ENCODE data around the gene ACOX2.

The ACOX2 gene

GRCh38 chr3:58508437-58508836 is 28.6 kb downstream of the ACOX2 start:
- Histone ChIP-seq H2BK15ac (ENCODE audit: low read length) (no peak overlapping the region), H3K27me3 (ENCODE audit: control insufficient read depth in 3 of 3, insufficient read depth in 3 of 3, low read depth in 1 of 3, low read length in 3 of 3) (no peaks in the 10 kb centered on the region), H3K9ac (ENCODE audit: low read depth, low read length, poor library complexity) (no peak overlapping the region), H2BK12ac (ENCODE audit: low read length) (no peak overlapping the region), H3K4ac (ENCODE audit: low read length) (no peak overlapping the region), H3K4me2 (ENCODE audit: insufficient read depth, low read length, poor library complexity, severe bottlenecking) (no peak overlapping the region), H2BK5ac (ENCODE audit: low read length) (no peak overlapping the region), H4K8ac (ENCODE audit: low read depth, low read length) (no peak overlapping the region), H3K27ac (replicated peaks; ENCODE audit: low read length) (no peak overlapping the region), H3K14ac (ENCODE audit: low read length) (no peak overlapping the region), H3K18ac (ENCODE audit: low read length) (no peak overlapping the region), H2AK5ac (ENCODE audit: low read depth, low read length) (no peak overlapping the region), H3K4me1 (ENCODE audit: control insufficient read depth in 2 of 2, insufficient read depth in 1 of 2, low read depth in 1 of 2, low read length in 2 of 2) (no peaks in the 10 kb centered on the region), H3K9me3 (replicated peaks in 1 of 2; ENCODE audit: control insufficient read depth in 2 of 2, insufficient read depth in 1 of 2, low read depth in 1 of 2, low read length in 2 of 2) (peaks cover 0 to 3% of the 10 kb centered on the region in 2 donors), H2AFZ (ENCODE audit: low read length) (no peak overlapping the region), H2BK120ac (ENCODE audit: low read depth, low read length) (no peak overlapping the region), H3K79me1 (ENCODE audit: low read depth, low read length) (no peaks in the 10 kb centered on the region), H3K36me3 (replicated peaks in 1 of 2; ENCODE audit: control insufficient read depth in 2 of 2, insufficient read depth in 2 of 2, low read length in 2 of 2) (peaks cover 1 to 26% of the 10 kb centered on the region in 2 donors), H4K91ac (ENCODE audit: low read depth, low read length, poor library complexity) (no peak overlapping the region), H3K23ac (ENCODE audit: low read depth, low read length, poor library complexity) (no peak overlapping the region), H3K4me3 (ENCODE audit: low read length in 2 of 2) (no peak overlapping the region)
- no CpG with 5 or more reads among the region's 6 CpGs for WGBS, 2 donors (ENCODE audit: extremely low coverage in 2 of 2, insufficient read length in 2 of 2, insufficient replicate concordance in 1 of 2)
- DNase-seq (ENCODE audit: low spot score): no peak

GRCh38 chr3:58507356-58508078 is 29.5 kb downstream of the ACOX2 start:
- Histone ChIP-seq H2AFZ (ENCODE audit: low read length) (no peak overlapping the region), H3K79me1 (ENCODE audit: low read depth, low read length) (no peaks in the 10 kb centered on the region), H3K23ac (ENCODE audit: low read depth, low read length, poor library complexity) (no peak overlapping the region), H3K4me1 (ENCODE audit: control insufficient read depth in 2 of 2, insufficient read depth in 1 of 2, low read depth in 1 of 2, low read length in 2 of 2) (no peaks in the 10 kb centered on the region), H2BK120ac (ENCODE audit: low read depth, low read length) (no peak overlapping the region), H3K4ac (ENCODE audit: low read length) (no peak overlapping the region), H3K36me3 (replicated peaks in 1 of 2; ENCODE audit: control insufficient read depth in 2 of 2, insufficient read depth in 2 of 2, low read length in 2 of 2) (peaks cover 1 to 35% of the 10 kb centered on the region in 2 donors), H3K9me3 (replicated peaks in 1 of 2; ENCODE audit: control insufficient read depth in 2 of 2, insufficient read depth in 1 of 2, low read depth in 1 of 2, low read length in 2 of 2) (peaks cover 0 to 3% of the 10 kb centered on the region in 2 donors), H3K9ac (ENCODE audit: low read depth, low read length, poor library complexity) (no peak overlapping the region), H3K14ac (ENCODE audit: low read length) (no peak overlapping the region), H3K4me3 (ENCODE audit: low read length in 2 of 2) (no peak overlapping the region), H2BK15ac (ENCODE audit: low read length) (no peak overlapping the region), H4K8ac (ENCODE audit: low read depth, low read length) (no peak overlapping the region), H2BK12ac (ENCODE audit: low read length) (no peak overlapping the region), H3K18ac (ENCODE audit: low read length) (no peak overlapping the region), H3K27me3 (ENCODE audit: control insufficient read depth in 3 of 3, insufficient read depth in 3 of 3, low read depth in 1 of 3, low read length in 3 of 3) (no peaks in the 10 kb centered on the region), H3K4me2 (ENCODE audit: insufficient read depth, low read length, poor library complexity, severe bottlenecking) (no peak overlapping the region), H4K91ac (ENCODE audit: low read depth, low read length, poor library complexity) (no peak overlapping the region), H2AK5ac (ENCODE audit: low read depth, low read length) (no peak overlapping the region), H2BK5ac (ENCODE audit: low read length) (no peak overlapping the region), H3K27ac (replicated peaks; ENCODE audit: low read length) (no peak overlapping the region)
- WGBS, 2 donors (ENCODE audit: extremely low coverage in 2 of 2, insufficient read length in 2 of 2, insufficient replicate concordance in 1 of 2): no CpG with 5 or more reads among the region's 2 CpGs
- no peak for DNase-seq (ENCODE audit: low spot score)

GRCh38 chr3:58502872-58503271 is 34.1 kb downstream of the ACOX2 start:
- Histone ChIP-seq H2BK12ac (ENCODE audit: low read length) (no peak overlapping the region), H3K27ac (replicated peaks; ENCODE audit: low read length) (no peak overlapping the region), H4K8ac (ENCODE audit: low read depth, low read length) (no peak overlapping the region), H3K23ac (ENCODE audit: low read depth, low read length, poor library complexity) (no peak overlapping the region), H3K4ac (ENCODE audit: low read length) (no peak overlapping the region), H3K27me3 (ENCODE audit: control insufficient read depth in 3 of 3, insufficient read depth in 3 of 3, low read depth in 1 of 3, low read length in 3 of 3) (no peaks in the 10 kb centered on the region), H3K79me1 (ENCODE audit: low read depth, low read length) (no peaks in the 10 kb centered on the region), H3K9me3 (replicated peaks in 1 of 2; ENCODE audit: control insufficient read depth in 2 of 2, insufficient read depth in 1 of 2, low read depth in 1 of 2, low read length in 2 of 2) (peaks cover 0 to 17% of the 10 kb centered on the region in 2 donors), H3K4me1 (ENCODE audit: control insufficient read depth in 2 of 2, insufficient read depth in 1 of 2, low read depth in 1 of 2, low read length in 2 of 2) (peaks cover 0 to 3% of the 10 kb centered on the region in 2 donors), H3K36me3 (replicated peaks in 1 of 2; ENCODE audit: control insufficient read depth in 2 of 2, insufficient read depth in 2 of 2, low read length in 2 of 2) (peaks cover 8 to 72% of the 10 kb centered on the region in 2 donors), H3K14ac (ENCODE audit: low read length) (no peak overlapping the region), H3K18ac (ENCODE audit: low read length) (no peak overlapping the region), H3K4me2 (ENCODE audit: insufficient read depth, low read length, poor library complexity, severe bottlenecking) (no peak overlapping the region), H2BK5ac (ENCODE audit: low read length) (no peak overlapping the region), H4K91ac (ENCODE audit: low read depth, low read length, poor library complexity) (no peak overlapping the region), H2AK5ac (ENCODE audit: low read depth, low read length) (no peak overlapping the region), H3K4me3 (ENCODE audit: low read length in 2 of 2) (no peak overlapping the region), H2BK120ac (ENCODE audit: low read depth, low read length) (no peak overlapping the region), H2BK15ac (ENCODE audit: low read length) (no peak overlapping the region), H2AFZ (ENCODE audit: low read length) (no peak overlapping the region), H3K9ac (ENCODE audit: low read depth, low read length, poor library complexity) (no peak overlapping the region)
- no peak for DNase-seq (ENCODE audit: low spot score)
- WGBS, 2 donors (ENCODE audit: extremely low coverage in 2 of 2, insufficient read length in 2 of 2, insufficient replicate concordance in 1 of 2): no CpG with 5 or more reads among the region's 1 CpG

- Histone ChIP-seq H3K36me3 (replicated peaks in 1 of 2; ENCODE audit: control insufficient read depth in 2 of 2, insufficient read depth in 2 of 2, low read length in 2 of 2) (peaks cover 7 to 32% of the 10 kb centered on the region in 2 donors), H3K14ac (ENCODE audit: low read length) (no peak overlapping the region), H2BK15ac (ENCODE audit: low read length) (no peak overlapping the region), H3K4me2 (ENCODE audit: insufficient read depth, low read length, poor library complexity, severe bottlenecking) (no peak overlapping the region), H2AFZ (ENCODE audit: low read length) (no peak overlapping the region), H3K9me3 (replicated peaks in 1 of 2; ENCODE audit: control insufficient read depth in 2 of 2, insufficient read depth in 1 of 2, low read depth in 1 of 2, low read length in 2 of 2) (peaks cover 0 to 25% of the 10 kb centered on the region in 2 donors), H3K4ac (ENCODE audit: low read length) (no peak overlapping the region), H3K79me1 (ENCODE audit: low read depth, low read length) (no peaks in the 10 kb centered on the region), H3K9ac (ENCODE audit: low read depth, low read length, poor library complexity) (no peak overlapping the region), H4K8ac (ENCODE audit: low read depth, low read length) (no peak overlapping the region), H2AK5ac (ENCODE audit: low read depth, low read length) (no peak overlapping the region), H3K4me1 (ENCODE audit: control insufficient read depth in 2 of 2, insufficient read depth in 1 of 2, low read depth in 1 of 2, low read length in 2 of 2) (peaks cover 9 to 44% of the 10 kb centered on the region in 2 donors), H3K23ac (ENCODE audit: low read depth, low read length, poor library complexity) (no peak overlapping the region), H2BK12ac (ENCODE audit: low read length) (no peak overlapping the region), H4K91ac (ENCODE audit: low read depth, low read length, poor library complexity) (no peak overlapping the region), H2BK120ac (ENCODE audit: low read depth, low read length) (no peak overlapping the region), H3K27me3 (ENCODE audit: control insufficient read depth in 3 of 3, insufficient read depth in 3 of 3, low read depth in 1 of 3, low read length in 3 of 3) (no peaks in the 10 kb centered on the region), H2BK5ac (ENCODE audit: low read length) (no peak overlapping the region), H3K18ac (ENCODE audit: low read length) (no peak overlapping the region), H3K4me3 (ENCODE audit: low read length in 2 of 2) (peak overlapping the region in 1 of 2 donors; percentile 8), H3K27ac (replicated peaks; ENCODE audit: low read length) (peak overlapping the region; percentile 93)
- WGBS, 2 donors (ENCODE audit: extremely low coverage in 2 of 2, insufficient read length in 2 of 2, insufficient replicate concordance in 1 of 2): no CpG with 5 or more reads among the region's 1 CpG
- peak; percentile 74 for DNase-seq (ENCODE audit: low spot score)
These were observed 39.9 kb downstream of the ACOX2 start for GRCh38 chr3:58497097-58497496.

Data from neuronal stem cell (in vitro differentiated cells).